ENCODE results near the gene SLC66A2. TPM values are rescaled to one million over a fixed set of nuclear protein-coding genes. Genes with fewer than 3 reads are reported as not detected.

The SLC66A2 gene
- total and polyA plus RNA-seq, 2 of the 13 experiments (the other 11 are each of a cell fraction or from before 2014, with no cell fraction given): 33.5 to 41.9 TPM

DNA sequence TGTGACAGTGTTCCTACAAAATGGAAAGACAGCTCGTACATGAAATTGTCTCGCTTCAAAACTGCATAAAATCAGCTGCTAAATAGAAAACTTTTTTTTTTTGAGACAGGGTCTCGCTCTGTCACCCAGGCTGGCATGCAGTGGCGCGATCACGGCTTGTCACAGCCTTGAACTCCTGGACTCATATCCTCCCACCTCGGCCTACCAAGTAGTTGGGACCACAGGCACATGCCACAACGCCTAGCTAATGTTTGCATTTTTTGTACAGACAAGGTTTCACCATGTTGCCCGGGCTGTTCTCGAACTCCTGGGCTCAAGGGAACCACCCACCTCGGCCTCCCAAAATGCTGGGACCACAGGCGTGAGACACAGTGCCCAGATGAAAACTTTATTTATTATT is 33.7 kb upstream of the SLC66A2 start (continued):
- 0 out of 2 replicates have a peak, but pooled peaks have one; percentile 18 for TF ChIP-seq GATAD1 (CRISPR knock-in tag; IDR thresholded peaks at IDR 0.05)
- TF ChIP-seq KDM5A (IDR thresholded peaks at IDR 0.05; ENCODE audit: borderline replicate concordance, low read length): no peak
- no peak for TF ChIP-seq KLF15 (CRISPR knock-in tag; IDR thresholded peaks at IDR 0.05; ENCODE audit: borderline replicate concordance)
- TF ChIP-seq ISL2 (CRISPR knock-in tag; IDR thresholded peaks at IDR 0.05): no peak
- TF ChIP-seq MBD4 (IDR thresholded peaks at IDR 0.05; ENCODE audit: borderline replicate concordance, low read length): no peak
- no peak for TF ChIP-seq AGO1 (IDR thresholded peaks at IDR 0.05; ENCODE audit: low read depth, low read length, poor library complexity, severe bottlenecking)
- TF ChIP-seq ZNF101 (CRISPR knock-in tag; IDR thresholded peaks at IDR 0.05; ENCODE audit: borderline replicate concordance, low read depth): no peak
- no peak for TF ChIP-seq ZNF20 (CRISPR knock-in tag; IDR thresholded peaks at IDR 0.05)
- no peak for TF ChIP-seq FOXP1 (IDR thresholded peaks at IDR 0.05)
- no peak for TF ChIP-seq FOXP1 (CRISPR knock-in tag; IDR thresholded peaks at IDR 0.05)
- TF ChIP-seq, protein P1, sequence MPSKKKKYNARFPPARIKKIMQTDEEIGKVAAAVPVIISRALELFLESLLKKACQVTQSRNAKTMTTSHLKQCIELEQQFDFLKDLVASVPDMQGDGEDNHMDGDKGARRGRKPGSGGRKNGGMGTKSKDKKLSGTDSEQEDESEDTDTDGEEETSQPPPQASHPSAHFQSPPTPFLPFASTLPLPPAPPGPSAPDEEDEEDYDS (CRISPR knock-in tag; IDR thresholded peaks at IDR 0.05): no peak
- TF ChIP-seq ZNF781 (CRISPR knock-in tag; IDR thresholded peaks at IDR 0.05; ENCODE audit: borderline replicate concordance, not compliant biosample characterization): peak; percentile 48
- TF ChIP-seq TEAD3 (CRISPR knock-in tag; optimal IDR thresholded peaks at IDR 0.05; ENCODE audit: borderline replicate concordance): peak; percentile 81
- TF ChIP-seq CBX5 (CRISPR knock-in tag; IDR thresholded peaks at IDR 0.05; ENCODE audit: borderline replicate concordance): no peak
- TF ChIP-seq CENPT (CRISPR knock-in tag; IDR thresholded peaks at IDR 0.05; ENCODE audit: low read depth): no peak
- no peak for TF ChIP-seq NKX3-1 (CRISPR knock-in tag; IDR thresholded peaks at IDR 0.05)
- TF ChIP-seq ZFP82 (CRISPR knock-in tag; IDR thresholded peaks at IDR 0.05; ENCODE audit: borderline replicate concordance): no peak
- TF ChIP-seq, protein P2, sequence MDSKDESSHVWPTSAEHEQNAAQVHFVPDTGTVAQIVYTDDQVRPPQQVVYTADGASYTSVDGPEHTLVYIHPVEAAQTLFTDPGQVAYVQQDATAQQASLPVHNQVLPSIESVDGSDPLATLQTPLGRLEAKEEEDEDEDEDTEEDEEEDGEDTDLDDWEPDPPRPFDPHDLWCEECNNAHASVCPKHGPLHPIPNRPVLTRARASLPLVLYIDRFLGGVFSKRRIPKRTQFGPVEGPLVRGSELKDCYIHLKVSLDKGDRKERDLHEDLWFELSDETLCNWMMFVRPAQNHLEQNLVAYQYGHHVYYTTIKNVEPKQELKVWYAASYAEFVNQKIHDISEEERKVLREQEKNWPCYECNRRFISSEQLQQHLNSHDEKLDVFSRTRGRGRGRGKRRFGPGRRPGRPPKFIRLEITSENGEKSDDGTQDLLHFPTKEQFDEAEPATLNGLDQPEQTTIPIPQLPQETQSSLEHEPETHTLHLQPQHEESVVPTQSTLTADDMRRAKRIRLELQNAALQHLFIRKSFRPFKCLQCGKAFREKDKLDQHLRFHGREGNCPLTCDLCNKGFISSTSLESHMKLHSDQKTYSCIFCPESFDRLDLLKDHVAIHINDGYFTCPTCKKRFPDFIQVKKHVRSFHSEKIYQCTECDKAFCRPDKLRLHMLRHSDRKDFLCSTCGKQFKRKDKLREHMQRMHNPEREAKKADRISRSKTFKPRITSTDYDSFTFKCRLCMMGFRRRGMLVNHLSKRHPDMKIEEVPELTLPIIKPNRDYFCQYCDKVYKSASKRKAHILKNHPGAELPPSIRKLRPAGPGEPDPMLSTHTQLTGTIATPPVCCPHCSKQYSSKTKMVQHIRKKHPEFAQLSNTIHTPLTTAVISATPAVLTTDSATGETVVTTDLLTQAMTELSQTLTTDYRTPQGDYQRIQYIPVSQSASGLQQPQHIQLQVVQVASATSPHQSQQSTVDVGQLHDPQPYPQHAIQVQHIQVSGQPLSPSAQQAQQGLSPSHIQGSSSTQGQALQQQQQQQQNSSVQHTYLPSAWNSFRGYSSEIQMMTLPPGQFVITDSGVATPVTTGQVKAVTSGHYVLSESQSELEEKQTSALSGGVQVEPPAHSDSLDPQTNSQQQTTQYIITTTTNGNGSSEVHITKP (CRISPR knock-in tag; IDR thresholded peaks at IDR 0.05; ENCODE audit: low read depth): no peak
- TF ChIP-seq ZNF354B (CRISPR knock-in tag; IDR thresholded peaks at IDR 0.05): no peak
- TF ChIP-seq IKZF4 (CRISPR knock-in tag; IDR thresholded peaks at IDR 0.05; ENCODE audit: borderline replicate concordance, low read depth, not compliant biosample characterization): no peak
- TF ChIP-seq ZNF501 (CRISPR knock-in tag; IDR thresholded peaks at IDR 0.05): peak; percentile 42; the same call in 1 of the 2 replicates
- 0 out of 2 replicates have a peak, but pooled peaks have one; percentile 30 for TF ChIP-seq NAIF1 (CRISPR knock-in tag; IDR thresholded peaks at IDR 0.05; ENCODE audit: borderline replicate concordance)
- TF ChIP-seq XBP1 (CRISPR knock-in tag; IDR thresholded peaks at IDR 0.05): no peak
- TF ChIP-seq, protein P3, sequence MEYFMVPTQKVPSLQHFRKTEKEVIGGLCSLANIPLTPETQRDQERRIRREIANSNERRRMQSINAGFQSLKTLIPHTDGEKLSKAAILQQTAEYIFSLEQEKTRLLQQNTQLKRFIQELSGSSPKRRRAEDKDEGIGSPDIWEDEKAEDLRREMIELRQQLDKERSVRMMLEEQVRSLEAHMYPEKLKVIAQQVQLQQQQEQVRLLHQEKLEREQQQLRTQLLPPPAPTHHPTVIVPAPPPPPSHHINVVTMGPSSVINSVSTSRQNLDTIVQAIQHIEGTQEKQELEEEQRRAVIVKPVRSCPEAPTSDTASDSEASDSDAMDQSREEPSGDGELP (IDR thresholded peaks at IDR 0.05; ENCODE audit: borderline replicate concordance, low read depth): no peak
- no peak for TF ChIP-seq TBP (CRISPR knock-in tag; IDR thresholded peaks at IDR 0.05)
- no peak for TF ChIP-seq MATR3 (CRISPR knock-in tag; IDR thresholded peaks at IDR 0.05)
- no peak for TF ChIP-seq HMGA1 (CRISPR knock-in tag; conservative IDR thresholded peaks at IDR 0.05)
- TF ChIP-seq ZNF570 (CRISPR knock-in tag; IDR thresholded peaks at IDR 0.05; ENCODE audit: borderline replicate concordance): no peak
